GM18499 (cell line): ENCODE results near the gene GGA3.
"Not testable (repeated sequence)": the region's sequence is repeated elsewhere in the genome, so short reads cannot be mapped to it uniquely, and the experiment has no call there.

Experiments
- ATAC-seq: cut with Tn5 transposase; IDR thresholded peaks from one replicate; pipeline ENCODE4 v1.9.1; 2021; ENCODE audit warnings: moderate number of reproducible peaks; ENCODE audit not compliant: insufficient read depth, unreplicated experiment

GGA3 gene

DNA sequence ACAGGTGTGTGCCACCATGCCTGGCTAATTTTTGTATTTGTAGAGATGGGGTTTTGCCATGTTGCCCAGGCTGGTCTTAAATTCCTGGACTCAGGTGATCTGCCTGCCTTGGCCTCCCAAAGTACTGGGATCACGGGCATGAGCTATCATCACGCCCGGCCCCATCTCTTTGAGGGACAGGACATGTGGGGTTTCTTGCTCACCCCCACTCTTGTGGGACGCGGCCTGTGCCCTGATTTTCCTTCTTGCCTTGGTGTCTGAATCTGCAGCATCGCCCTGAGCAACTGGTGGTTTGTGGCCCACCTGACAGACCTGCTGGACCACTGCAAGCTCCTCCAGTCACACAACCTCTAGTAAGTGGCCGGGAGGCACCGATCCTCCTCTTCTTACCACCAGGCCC lies 30.3 kb downstream of the GGA3 start:
- no peak for ATAC-seq

DNA sequence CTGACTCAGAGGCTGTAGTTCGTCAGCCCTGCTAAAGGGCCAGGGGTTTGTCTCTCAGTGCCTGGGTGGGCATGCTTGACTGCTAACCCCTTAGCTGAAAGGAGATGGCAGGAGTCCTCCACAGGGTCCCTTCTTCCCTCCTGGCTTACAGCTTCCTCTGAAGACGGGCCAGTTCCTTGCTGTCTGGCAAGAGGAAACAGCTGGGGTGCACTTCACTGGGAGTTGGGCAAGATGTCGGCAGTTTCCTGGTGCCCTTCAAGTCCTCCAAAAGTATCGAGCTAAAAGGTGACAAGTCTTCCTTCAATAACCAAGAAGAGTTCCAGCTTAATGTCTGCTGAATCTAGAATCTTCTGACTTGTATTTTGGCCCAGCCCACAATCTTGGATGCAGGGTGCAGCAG lies 32.6 kb downstream of the GGA3 start:
- ATAC-seq = no peak

DNA sequence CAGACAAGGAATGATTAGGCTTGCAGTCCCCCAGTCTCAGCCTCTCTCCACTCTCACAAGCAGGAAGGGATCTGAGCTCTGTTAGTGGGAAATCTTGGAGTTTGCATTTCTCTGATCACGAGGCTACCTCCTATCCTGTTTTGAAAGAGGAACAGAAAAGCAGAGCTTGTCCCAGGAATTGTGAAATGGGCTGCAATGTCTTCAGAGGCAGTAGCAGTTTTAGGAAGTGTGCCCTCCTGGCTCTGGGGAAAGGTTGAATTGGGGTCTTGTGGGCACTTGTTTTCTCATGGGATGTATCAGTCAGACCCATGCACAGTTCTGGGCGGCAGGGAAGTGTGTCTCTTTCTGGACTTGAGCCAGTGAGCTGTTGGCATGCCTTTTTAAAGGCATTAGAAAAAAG lies 33.1 kb downstream of the GGA3 start:
- ATAC-seq = no peak

DNA sequence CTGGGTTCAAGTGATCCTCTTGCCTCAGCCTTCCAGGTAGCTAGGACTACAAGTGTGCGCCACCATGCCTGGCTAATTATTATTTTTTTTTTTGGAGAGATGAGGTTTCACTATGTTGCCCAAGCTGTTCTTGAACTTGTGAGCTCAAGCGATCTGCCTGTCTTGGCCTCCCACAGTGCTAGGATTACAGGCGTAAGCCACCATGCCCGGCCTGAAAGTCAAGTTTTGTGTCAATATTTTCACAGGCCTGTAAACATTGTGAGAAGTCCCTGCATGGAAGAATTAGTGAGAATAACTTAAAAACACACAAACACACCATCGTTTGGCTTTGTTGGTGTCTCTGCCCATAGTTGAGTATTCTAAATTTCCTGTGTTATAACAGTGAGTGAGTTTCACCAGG lies 33.7 kb downstream of the GGA3 start:
- ATAC-seq = no peak

DNA sequence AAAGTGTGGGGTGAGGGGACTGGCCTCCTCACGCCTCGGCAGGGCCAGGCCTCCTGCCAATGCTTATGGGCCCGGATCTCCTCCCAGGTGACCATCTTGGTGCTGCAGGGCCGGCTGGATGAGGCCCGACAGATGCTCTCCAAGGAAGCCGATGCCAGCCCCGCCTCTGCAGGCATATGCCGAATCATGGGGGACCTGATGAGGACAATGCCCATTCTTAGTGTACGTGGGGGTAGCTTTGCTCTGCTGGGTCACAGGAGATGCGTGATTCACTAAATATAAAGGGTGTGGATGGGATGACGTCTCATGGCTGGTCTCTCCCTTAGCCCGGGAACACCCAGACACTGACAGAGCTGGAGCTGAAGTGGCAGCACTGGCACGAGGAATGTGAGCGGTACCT lies 36.4 kb downstream of the GGA3 start:
- ATAC-seq = no peak

DNA sequence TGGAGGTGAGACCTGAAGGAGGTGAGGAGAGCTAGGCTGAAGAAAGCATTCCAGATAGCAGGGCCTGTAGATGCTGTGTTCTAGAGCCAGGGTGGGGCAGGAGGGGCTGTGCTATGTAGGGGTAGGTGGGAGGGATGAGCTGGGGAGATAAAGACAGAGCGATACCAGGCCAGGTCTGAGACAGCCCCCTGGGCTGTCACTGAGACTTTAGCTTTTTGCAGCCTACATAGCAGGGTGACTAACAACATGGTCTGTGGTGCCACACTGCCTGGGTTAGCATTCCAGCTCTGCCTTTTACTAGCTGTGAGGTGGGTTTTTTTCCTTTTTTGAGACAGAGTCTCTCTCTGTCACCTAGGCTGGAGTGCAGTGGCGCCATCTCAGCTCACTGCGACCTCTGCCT lies 41.6 kb downstream of the GGA3 start:
- no peak for ATAC-seq

DNA sequence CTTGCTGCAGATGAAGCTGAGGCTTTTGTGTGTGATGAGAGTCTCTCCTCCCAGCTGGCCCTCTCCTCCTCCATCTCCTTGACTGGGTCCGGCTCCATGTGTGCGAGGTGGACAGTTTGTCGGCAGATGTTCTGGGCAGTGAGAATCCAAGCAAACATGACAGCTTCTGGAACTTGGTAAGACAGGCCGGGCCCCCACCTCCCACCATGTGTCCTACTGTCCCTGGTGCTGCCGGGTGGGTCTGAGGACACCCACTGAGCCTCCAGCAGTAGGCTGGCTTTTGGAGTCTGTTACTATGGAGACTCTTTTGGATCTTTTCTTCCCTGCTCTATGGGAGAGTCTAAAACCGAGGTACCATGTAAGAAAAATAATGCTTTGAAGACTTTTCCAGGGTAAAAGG lies 43.3 kb downstream of the GGA3 start:
- no peak for ATAC-seq

DNA sequence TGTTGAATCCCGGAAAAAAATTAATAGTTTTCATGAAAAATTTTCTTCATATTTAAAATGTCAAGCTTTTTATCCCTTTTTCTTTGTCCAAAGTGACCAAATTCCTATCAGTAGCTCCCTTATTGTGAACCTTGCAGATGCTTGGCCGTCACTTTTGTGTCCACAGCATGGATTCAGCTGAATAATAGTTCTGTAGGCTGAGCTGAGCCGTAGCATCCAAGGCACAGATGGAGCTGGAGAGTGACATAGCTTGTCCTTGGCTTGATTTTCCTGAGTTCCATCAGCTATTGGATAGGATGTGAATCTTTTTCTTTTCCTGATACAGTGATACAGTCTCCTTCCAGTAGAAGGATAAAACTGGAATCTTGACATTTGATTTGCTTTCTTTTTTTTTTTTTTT lies 52.3 kb downstream of the GGA3 start:
- ATAC-seq = no peak

DNA sequence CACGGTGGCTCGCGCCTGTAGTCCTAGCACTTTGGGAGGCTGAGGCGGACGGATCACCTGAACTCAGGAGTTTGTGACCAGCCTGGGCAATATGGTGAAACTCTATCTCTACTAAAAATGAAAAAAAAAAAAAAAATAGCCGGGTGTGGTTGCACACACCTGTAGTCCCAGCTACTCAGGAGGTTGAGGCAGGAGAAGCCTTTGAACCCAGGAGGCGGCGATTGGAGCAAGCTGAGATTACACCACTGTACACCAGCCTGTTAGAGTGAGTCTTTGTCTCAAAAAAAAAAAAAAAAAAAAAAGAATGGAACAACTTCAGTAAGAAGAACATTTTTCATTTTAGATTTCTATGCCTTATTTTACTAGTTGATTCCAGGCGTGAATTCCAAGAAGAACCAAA lies 53.2 kb downstream of the GGA3 start:
- no peak for ATAC-seq

DNA sequence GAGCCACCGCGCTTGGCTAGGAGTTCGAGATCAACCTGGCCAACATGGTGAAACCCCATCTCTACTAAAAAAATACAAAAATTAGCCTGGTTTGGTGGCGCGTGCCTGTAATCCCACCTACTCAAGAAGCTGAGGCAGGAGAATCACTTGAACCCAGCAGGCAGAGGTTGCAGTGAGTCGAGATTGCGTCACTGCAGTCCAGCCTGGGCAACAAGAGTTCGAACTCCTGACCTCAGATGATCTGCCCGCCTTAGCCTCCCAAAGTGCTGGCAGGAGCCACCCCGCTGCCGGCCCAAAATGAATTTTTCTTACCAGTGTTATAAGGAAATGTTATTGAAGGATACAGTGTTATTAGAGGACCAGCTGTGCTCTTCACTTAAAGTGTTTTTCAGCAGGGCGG lies 53.6 kb downstream of the GGA3 start:
- ATAC-seq = no peak

DNA sequence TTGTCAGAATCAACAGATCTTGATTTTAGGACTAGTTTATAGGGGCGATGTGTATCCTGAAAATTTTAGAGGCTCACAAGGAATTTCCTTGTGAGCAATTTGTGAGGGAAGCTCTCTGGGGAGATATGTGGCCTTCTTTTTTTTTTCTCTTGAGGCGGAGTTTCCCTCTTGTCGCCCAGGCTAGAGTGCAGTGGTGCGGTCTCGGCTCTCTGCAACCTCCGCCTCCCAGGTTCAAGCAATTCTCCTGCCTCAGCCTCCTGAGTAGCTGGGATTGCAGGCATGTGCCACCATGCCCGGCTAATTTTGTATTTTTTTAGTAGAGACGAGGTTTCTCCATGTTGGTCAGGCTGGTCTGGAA lies 54.4 kb downstream of the GGA3 start:
- not testable (repeated sequence) for ATAC-seq

DNA sequence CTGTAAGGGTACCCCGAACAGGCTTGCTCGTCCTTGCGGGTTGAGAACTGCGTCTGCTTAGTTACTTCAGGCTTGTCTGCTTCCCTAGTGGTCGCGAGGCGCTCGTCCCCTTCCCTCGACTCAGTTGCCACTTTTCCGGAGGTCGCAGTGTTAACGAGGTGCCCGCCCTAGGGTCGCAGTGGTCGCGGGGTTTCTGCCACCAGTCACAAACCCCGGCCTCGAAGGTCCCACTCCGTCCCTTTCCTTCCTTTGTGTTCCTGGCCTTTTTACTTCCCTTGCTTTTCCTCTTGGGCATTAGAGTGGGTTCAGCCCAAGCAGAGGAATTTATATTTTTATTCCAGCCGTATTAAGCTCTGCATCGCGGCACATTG lies 55.6 kb downstream of the GGA3 start:
- ATAC-seq = no peak

DNA sequence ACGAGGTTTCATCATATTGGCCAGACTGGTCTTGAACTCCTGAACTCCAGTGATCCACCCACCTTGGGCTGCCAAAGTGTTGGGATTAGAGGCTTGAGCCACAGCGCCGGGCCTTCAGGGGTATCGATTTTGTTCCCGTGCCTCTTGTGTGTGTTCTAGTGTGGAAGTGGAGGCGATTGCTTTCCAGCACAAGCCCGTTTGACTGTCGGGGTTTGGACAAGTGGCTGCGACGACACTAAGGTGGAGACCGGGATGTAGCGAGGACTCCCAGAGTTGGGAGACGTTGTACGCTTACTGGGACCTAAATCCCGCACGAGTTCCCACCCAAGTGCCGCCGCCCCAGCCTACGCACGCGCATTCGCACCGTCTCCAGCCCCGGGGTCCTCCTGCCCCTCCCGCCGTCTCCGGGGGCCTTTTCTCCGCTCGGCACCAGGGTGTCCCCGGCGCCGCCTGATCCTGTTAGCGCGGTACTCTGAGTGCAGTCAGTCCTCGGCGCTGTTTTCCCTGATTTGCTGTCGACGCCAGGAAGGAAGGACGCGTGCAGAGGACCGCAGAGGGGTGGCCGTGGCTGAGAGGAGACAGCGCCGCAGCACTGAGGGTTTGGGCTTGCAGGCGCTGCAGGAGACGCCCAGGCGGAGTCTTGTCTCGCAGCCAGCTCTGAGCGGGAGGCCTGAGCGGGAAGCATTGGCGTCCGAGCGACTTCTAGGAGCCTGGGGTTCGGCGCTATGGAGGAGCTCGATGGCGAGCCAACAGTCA lies 56.2 kb downstream of the GGA3 start, which contains the start of gene NUP85:
NUP85 (plus strand) TSS at position 643 of the 756 bp plus-strand sequence; CDS start at position 726, 83 bp downstream.
- ATAC-seq = no peak

DNA sequence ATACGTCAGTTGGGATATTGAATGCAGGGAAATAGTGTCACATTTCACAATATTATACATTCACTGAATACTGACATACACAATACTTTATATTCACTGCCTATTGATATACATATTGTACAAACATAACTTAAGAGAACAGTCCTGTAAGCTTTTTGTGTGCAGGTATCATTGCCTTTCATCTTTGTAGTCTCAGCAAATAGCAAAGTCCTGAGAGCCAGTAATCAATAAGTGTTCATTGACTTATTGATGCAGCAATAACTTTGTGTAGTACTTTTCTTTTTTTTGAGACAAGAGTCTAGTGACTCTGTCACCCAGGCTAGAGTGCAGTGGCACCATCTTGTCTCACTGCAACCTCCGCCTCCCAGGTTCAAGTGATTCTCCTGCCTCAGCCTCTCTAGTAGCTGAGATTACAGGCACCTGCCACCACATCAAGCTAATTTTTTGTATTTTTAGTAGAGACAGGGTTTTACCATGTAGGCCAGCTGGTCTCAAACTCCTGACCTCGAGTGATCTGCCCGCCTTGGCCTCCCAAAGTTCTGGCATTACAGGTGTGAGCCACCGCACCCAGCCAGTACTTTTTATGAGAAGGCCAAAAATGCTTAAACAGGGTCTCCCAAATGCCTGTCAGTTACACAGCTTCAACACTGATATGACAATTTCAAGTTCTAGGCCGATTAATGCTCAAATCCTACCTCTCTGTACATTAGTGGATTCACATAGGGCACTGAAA lies 61.4 kb downstream of the GGA3 start:
- ATAC-seq = no peak

DNA sequence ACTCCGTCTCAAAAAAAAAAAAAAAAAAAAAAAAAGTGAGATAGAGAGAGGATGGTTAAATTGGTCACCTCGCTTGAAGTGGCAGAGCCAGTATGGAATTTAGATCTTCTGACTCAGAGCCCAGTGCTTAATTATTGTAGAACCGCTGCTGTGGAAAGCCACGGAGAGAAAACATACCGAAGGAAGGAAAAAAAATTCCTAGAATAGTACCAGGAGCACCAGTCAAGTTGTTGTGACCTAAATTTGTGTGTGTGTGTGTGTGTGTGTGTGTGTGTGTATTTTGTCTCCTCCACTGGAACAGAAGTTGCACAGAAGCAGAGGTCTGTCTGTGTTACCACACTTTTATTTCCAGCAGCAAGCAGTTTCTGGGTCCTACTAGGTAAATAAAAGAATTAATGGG lies 66.5 kb downstream of the GGA3 start:
- no peak for ATAC-seq

DNA sequence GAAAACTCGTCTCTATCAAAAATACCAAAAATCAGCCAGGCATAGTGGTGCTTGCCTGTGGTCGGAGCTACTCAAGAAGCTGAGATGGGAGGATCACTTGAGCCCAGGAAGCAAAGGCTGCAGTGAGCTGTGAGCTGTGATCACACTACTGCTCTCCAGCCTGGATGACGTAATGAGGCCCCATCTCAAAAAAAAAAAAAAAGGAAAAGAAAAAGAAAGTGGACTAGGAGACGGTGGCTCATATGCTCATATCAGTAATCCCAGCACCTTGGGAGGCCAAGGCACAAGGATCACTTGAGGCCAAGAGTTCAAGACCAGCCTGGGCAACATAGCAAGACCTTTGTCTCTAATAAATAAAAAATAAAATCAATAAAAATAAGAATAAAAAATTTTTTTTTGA lies 69.8 kb downstream of the GGA3 start:
- ATAC-seq = no peak

DNA sequence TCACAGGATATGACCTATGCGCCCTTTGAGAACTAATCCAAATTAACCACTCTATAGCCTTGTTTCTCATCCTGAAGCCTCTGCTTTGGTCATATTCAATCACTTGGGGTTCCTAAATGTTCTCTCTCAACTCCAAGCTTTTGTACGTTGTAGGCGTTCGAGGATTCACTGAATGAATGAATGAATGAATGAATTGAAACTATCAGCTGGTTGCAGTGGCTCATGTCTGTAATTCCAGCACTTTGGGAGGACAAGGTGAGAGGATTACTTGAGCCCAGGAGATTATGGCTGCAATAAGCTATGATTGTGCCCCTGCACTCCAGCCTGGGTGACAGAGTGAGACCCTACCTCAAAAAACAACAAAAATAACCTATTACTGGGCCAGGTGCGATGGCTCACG lies 72.8 kb downstream of the GGA3 start:
- ATAC-seq = no peak
